GM03348 (cell line): ENCODE data around the gene HOXA6.
A peak's percentile ranks its signal among the peaks of the same experiment; 100 is the strongest.

Experiments used
- DNase-seq: peaks from one replicate; pipeline ENCODE4 v3.0.0; 2012; ENCODE audit warnings: low spot score

Gene HOXA6

DNA sequence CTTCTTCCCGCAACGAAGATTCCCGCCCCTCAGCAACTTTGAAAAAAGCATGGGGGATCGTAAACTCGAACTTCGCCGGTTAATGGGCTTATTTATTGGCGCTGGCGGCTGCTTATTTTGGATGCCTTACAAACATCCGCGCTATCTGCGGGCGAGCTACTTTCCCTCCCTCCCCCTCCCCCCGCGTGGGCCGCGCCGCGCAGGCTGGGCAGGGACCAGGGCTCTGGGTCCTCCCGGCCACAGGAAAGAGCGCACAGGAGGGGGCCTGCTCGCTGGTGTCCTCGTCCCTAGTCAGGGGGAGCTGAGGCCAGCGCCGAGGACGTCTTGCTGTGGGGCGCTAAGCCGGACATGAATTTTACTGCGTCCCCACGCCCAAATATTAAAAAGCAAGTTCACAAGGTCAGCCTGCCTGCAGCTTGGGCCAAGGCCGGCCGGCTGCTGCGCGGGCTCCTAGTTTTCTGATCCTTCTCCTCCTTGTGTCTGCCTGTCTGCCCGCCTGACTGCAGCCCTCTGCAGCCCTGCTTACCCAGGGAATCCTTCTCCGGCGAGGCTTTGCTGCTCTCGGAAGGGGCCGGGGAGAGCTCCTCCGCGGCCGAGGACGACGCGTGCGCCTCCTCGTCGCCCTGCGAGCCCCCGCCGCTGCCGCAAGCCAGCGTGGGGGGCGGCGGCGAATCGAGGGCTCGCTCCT, 25.4 kb upstream of the HOXA6 start:
- peak; percentile 83 for DNase-seq

DNA sequence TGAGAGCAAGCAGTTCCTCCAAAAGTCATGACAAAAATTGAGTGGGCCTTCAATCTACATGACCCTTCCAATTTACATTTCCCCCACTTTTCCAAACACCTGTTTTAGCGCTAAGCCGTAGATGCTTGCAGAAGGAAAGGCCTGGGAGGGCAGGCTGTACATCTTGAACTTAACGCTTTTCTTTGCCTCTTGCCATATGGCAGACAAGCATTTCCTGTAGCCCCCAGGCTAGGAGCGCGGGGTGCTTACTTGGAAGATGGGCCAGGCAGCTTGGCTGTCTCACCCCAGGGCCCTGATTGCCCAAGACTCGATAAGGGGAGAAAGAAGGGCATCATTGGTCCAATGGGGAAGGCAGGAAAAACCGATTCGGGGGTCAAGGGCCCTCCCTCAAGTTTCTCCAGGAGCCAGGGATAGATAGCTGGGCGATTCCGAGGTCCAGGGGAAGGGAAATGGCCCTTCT, 24.8 kb upstream of the HOXA6 start:
- peak; percentile 32 for DNase-seq

DNA sequence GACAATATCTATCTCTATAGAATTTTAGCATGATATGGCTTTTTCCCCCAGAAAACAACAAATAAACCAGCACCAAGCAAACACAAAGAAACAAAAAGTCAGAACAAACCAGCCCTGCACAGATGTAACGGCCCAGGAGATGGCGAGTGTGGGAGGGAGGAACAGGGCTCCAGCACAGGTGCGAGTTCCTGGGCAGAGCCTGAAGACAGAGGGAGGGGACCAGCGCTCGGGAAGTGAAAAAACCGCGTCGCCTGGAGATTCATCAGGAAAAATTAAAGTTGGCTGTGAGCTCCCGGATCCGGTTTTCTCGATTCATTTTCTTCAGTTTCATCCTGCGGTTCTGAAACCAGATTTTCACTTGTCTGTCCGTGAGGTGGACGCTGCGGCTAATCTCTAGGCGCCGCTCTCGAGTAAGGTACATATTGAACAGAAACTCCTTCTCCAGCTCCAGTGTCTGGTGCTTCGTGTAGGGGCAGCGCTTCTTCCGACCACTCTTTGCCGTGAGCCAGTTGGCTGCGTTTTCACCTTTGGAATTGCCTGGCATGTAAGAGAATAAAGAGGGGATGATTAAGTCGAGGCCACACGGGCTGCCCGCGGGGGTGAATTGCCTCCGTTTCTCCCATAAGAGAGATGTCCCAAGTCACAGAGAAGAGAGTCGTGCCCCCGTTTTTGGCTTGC, 24.2 kb upstream of the HOXA6 start:
- no peak for DNase-seq

DNA sequence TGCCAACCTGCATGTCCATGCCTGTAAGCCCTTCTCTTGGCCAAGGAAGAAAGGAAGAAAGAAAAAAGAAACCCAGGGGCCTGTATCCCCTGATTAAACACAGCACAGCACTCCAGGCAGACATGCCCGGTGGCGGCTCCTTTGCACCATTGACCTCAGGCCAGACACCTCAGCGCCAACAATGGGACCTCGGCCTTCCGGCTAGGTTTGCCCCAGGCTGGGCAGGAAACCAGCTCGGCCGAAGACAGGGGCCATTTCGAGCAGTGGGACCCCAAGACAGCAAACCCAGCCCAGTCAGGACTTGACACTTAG, 23.7 kb upstream of the HOXA6 start:
- DNase-seq, result peak; percentile 37

- no peak for DNase-seq
These were observed 23.1 kb upstream of the HOXA6 start for GRCh38 chr7:27170426-27171324.

DNA sequence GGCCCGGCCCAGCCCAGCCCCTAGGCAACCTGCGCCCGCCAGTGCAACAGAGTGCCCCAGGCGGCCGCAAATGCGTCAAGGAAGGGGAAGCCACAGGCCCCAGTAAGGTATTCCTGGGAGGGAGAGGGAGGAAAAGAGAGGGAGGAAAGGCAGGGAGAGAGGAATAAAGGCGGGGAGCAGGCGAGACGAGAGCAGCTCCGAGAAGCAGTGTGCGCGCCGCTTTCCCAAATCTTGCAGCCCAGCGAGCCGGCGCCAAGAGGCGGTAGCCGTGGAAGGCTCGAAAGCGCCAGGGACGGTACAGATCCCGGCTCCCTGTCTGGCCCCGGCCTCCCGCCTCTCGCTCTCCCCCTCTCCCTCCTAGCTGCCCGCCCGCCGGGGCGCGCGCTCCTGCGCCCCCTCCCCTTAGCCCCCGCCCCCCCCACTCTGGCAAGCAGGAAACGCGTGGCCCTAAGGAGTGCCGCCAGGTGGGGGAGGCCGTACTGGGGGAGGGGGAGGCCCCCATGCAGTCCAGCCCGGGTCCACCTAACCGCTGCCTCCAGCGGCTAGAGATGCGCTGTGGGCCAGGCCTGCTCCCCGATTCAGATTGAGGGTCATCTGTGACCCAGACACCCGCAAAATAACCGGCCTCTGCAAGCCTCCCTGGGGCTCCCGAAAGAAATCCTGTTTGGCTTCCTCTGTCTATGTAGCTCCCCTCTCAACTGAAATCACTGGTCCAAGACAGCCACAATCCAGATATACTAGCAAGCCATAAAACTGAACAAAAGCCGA, 22.3 kb upstream of the HOXA6 start:
- peak; percentile 37 for DNase-seq

GRCh38 chr7:27168265-27168947, 20.8 kb upstream of the HOXA6 start:
- DNase-seq, result peak; percentile 38

DNA sequence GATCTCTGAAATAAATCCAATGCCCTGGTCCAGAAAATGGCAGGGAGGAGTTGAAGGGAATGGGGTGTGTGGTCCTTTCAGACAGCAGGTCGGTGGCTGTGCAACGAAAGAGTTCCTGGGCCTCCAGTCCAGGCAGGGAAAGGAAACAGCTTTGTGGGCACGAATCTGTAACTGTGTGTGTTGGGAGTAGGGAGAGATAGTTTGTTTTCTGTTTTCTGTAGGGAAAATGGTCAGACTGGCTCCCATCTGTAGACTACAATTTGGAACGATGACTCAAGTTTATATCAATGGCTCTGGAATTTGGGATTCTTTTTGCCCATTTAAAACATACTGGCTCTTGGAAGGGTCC, 20.3 kb upstream of the HOXA6 start:
- DNase-seq, result peak; percentile 35

- peak; percentile 76 for DNase-seq
These were observed 19.2 kb upstream of the HOXA6 start for GRCh38 chr7:27166531-27167505.

DNA sequence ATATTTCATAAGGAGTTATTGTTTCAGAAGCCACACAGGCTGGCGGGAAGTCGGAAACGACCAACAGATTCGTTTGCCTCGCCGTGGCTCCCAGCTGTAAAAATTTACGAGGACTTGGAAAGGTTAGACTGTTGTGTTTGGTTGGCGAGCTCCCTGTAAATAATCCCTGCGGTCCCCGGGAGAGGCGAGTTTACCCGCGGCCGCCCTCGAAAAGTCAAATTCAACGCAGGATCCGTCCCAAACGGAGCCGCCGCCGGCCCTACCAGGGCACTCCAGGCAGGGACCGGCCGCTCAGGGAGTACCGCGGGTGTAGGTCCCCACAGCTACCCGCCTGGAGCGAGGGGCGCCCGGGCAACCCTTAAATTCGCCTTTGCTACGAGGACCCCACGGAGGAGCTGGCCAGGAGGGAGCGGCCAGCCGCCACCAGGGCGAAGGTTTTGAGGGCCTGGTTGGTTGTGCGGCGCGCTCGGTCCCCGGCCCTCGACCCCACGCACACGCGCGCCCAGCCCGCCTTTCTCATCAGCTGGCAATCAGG, 18.5 kb upstream of the HOXA6 start:
- peak; percentile 31 for DNase-seq

DNA sequence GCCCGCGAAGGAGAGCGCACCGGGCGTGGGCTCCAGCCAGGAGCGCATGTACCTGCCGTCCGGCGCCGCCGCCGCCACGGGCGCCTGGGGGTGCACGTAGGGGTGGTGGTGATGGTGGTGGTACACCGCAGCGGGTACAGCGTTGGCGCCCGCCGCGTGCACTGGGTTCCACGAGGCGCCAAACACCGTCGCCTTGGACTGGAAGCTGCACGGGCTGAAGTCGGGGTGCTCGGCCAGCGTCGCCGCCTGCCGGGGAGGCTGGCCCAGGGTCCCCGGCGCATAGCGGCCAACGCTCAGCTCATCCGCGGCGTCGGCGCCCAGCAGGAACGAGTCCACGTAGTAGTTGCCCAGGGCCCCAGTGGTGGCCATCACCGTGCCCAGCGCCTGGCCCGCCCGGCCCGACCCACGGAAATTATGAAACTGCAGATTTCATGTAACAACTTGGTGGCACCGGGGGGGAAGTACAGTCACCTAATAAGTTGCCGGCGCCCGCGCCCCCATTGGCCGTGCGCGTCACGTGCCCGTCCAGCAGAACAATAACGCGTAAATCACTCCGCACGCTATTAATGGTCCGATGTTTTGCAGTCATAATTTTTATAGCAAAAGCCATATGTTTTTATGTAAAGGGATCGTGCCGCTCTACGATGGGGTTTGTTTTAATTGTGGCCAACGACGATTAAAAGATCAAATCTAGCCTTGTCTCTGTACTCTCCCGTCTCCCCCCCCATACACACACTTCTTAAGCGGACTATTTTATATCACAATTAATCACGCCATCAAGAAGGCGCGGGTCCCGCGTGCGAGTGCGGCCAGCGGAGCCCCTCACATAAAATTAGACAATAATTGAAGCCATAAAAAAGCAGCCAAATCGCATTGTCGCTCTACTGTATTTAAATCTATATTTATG, 17.8 kb upstream of the HOXA6 start, which contains the start of gene HOXA9:
TSS of gene HOXA9 (minus strand) at position 449 of the 907 bp plus-strand sequence. CDS start at position 369, 80 bp downstream.
- DNase-seq, result peak; percentile 91

DNA sequence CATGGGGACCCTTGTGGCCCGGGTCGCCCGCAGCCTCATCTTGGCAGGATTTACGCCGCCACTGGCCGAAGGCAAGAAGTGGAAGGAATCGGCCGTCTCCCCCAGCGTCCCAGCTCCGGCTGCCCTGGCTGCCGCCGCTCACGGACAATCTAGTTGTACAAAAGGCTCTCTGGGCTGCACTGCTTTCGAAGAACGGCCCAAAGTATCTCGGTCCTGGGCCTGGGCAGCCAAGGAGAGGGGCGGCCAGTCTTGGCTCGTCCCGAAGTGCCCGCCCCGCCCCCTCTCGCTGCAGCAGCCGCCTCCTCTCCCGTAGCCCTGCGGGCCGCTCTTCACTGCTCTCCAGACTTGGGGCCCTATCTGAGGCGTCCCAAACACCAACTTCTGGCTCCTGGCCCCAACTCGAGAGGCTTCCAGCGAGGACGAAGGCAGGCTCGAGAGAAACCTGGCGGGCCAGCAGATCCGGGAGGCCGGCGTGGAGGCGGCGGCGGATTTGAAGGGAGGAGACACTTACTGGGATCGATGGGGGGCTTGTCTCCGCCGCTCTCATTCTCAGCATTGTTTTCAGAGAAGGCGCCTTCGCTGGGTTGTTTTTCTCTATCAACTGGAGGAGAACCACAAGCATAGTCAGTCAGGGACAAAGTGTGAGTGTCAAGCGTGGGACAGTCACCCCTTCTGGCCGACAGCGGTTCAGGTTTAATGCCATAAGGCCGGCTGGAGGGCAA, 17.0 kb upstream of the HOXA6 start:
- DNase-seq, result peak; percentile 65

GRCh38 chr7:27164045-27164366, 16.4 kb upstream of the HOXA6 start:
- DNase-seq, result no peak

- DNase-seq, result no peak
These were observed 15.9 kb upstream of the HOXA6 start for GRCh38 chr7:27163288-27164044.

- no peak for DNase-seq
These were observed 15.2 kb upstream of the HOXA6 start for GRCh38 chr7:27162561-27163287.

GRCh38 chr7:27161721-27162560, 14.4 kb upstream of the HOXA6 start:
- no peak for DNase-seq
